GM21737 (cell line): ENCODE results near the gene SDC1.
"Not testable (repeated sequence)": the region's sequence is repeated elsewhere in the genome, so short reads cannot be mapped to it uniquely, and the experiment has no call there.

ENCODE experiments used
- ATAC-seq: cut with Tn5 transposase; IDR thresholded peaks from one replicate; pipeline ENCODE4 v1.9.1; 2021; ENCODE audit warnings: mild to moderate bottlenecking, moderate library complexity; ENCODE audit not compliant: unreplicated experiment

SDC1 gene

DNA sequence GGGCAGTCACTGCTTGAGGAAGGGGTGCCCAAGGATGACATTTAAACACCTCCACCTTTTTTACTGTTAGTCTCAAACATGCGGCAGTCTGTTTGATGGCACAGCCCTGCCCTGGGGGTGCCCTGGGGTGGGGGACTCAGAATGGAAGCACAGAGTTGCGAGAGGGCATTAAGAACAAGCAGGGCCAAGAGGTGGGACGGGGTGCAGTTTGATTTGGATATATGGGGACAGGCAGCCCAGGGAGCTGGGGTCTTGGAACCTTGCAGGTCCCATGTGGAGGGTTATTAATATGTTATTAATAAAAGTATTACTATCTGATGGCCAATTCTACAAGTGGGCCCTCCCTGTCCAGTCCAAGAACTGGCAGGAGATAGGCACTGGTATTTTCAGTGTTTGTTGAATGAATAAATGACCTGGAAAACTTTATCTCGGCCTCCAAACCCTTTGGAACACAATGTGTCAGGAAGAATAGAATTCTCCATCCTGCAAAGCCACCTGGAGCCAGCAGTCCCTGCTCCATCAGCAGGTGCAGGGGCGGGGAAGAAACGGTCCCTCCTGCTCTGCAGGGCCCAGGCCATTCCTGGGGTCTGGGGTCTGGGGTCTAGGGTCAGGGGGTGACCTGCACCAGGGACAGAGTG lies 25.2 kb downstream of the SDC1 start:
- ATAC-seq: no peak

DNA sequence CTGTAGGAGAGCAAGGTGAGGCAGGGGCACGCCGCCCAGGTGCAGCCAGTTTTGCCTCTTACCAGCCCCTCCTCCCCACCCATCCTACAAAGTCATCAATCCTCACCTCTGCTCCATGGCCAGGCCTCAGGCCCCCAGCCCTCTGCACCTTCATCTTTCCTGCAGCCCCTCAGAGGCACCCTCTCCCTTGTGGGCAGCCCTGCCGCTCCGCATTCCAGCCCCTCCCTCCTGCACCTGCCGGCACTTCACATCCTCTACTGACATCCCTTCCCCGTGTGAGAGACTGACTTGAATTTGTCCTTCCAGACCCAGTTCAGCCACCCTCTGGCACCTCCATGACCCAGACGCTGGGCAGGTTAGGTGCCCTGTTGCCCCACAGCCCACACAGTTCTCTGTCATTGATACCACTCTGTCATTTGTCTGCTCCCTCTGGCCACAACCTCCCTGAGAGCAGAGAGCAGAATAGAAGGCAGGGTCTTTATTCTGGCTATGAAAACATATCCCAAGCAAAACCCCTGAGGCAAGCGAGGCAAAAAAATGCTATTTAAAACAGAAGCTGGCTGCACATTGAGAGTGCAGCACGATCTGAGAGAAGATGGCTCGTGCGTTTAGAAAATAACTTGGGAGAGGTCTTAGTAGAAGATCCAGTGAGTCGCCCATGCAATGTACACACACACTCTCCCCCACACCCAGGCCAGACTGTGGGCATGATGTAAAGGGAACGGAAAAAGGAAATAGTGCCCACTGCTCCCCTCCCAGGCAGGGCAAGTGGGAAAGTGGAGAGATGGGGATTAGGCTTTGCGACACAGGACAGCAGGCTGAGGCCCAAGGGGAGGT lies 25.9 kb downstream of the SDC1 start:
- ATAC-seq: no peak

DNA sequence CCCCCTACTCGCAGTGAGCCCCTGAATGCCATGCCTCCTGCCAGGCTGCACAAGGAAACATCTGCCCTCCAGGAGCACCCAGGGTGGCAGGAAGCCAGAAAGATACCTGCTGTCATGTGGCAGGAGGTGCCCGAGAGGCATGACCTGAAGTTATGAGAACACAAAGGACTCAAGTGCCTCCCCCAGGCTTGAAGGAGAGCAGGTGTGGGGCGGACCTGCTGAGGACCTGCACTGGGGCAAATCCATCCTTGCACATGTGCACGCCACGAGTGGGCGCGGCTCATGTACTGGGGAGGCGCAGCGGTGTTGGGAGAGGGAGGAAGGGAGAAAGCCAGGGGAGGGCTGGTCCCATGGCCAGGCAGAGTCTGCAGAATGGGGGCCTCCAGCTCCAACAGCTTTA lies 26.9 kb downstream of the SDC1 start:
- ATAC-seq: no peak

DNA sequence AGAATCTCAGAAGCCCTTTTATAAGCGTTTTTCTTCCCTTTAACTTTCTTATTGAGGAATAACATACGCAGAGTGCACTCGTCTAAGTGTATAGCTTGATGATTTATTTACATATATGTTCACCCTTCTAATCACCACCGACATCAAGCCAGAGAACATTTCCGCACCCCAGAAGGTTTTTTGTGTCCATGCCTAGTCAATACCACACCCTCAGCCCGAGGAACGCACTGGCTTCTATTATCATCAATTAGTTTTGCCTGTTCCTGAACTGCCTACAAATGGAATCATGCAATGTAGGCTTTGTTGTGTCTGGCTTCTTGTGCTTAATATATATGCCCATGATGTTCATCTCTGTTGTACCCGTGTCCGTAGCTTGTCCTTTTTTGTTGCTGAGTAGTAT lies 27.7 kb downstream of the SDC1 start:
- no peak for ATAC-seq

DNA sequence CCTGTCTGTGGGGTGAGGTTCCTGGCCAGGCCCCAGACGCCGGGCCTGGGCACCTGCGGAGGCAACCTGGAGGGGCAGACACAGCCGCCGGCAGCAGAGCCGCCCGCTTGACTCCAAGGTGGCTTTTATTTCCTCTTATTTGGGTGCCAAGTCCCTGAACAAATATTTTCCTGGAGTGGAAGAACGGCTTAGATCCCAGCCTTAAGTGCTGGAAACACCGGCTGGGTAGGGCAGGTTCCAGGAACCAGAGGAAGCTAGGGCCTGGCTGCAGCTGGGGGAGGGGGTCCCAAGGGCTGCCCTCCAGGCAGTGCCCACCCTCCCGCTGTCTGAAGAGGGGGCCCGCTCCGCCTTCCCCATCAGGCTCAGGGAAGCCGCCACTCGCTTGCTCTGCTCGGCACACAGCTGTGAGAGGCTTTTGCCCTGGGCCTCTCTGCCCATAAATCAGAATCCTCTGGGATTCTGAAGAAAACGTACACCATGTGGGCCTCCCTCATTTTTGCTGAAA lies 28.2 kb downstream of the SDC1 start:
- no peak for ATAC-seq

DNA sequence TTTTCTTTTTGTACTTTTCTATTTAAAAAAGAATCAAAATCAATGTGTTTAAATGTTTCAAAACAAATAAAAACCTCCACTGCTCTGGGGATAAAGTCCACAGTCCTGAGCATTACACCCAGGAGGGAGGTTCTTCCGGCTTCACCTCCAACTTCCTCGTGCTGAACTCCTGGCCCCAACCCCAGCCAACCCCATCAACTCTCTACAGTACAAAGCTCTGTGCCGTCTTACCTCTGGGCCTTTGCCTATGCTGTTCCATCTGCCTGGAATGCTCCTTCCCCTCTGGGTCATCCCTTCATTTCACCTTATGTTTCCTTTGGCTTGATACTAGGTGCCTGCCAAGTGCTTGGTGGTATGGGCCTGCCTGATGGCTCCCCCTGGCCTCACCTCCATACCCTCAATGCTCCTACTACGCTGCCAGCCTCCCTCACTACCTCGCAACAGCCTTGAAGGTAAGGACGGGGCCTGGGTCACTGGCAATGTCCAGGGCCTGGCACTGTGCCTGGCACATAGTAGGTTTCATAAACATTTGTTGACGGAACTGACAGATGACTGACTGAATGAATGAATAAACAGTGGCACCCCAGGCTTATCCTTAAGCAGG lies 28.8 kb downstream of the SDC1 start:
- ATAC-seq: no peak

DNA sequence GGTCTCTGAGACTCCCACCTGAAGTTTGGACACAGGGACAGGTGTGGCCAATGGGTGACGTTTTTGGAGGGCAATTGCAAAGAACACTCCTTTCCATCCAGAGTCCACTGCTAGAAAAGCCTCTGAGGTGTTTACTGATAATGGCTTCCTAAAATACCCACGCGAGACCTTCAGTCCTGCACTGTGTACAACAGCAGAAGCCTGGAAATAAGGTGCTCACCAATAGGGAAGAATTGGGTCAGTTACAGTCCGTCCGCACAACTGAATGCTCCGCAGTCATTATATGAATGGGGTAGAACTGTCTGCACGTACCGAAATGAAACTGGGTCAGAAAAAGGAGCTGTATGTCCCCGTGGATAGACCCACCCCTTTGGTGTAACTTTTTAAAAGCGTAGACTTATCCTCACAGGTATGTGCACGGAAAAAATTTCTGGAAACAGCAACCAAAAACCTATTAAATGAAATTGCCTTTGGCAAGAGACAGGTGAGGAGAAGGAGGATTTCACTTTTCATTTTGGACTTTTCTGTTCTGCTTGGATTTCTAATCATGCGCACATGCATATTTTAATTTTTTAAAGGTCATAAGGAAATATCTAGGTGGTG lies 29.4 kb downstream of the SDC1 start:
- ATAC-seq: no peak

DNA sequence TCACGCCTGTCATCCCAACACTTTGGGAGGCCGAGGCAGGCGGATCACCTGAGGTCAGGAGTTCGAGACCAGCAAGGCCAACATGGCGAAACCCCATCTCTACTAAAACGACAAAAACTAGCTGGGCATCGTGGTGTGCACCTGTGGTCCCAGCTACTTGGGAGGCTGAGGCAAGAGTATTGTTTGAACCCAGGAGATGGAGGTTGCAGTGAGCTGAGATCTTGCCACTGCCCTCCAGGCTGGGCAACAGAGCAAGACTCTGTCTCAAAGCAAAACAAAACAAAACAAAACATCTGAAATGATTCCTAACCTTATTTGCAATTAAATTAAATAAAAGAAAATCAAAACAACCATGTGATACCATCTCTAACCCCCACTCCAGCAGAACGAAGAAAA lies 29.9 kb downstream of the SDC1 start:
- not testable (repeated sequence) for ATAC-seq

DNA sequence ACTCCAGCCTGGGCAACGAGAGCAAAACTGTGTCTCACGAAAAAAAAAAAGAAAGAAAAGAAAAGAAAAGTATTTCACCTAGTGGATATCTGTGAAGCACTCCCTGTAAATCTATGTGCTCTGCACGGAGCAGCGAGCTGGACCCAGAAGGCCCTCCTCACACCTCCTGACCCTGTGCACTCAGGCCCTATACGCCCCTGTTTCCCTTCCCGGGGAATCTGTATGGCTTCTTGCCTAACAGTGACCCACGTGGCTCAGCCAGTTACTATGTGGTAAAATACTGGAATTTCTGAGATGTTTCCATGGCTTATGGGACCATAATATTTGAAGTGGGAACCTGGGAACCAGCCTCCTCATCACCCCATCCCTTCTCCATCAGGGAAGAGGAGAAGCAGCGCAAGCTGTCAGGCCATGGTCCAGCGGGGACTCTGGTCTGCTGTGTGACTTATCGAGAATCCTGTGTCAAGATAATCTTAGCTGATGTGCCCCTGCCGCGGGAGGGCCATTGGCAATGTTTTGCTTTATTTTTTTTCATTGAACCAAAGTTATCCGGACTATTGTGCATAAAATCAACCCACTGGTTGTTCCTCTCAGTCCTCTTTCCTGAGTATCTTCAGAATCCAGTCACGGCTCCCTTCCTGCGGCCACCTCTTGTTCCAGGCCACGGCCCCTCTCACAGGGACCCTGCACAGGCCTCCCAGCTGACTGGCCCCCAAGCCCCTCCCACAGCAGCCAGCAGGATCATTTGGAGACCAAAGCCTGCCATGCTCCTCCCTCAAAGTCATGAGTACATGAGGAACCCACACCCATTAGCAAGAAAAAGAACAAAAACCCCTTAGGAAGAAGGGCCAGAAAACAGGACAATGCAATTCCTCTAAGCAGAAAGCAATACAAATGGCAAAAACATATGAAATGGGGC lies 30.6 kb downstream of the SDC1 start:
- ATAC-seq: no peak

DNA sequence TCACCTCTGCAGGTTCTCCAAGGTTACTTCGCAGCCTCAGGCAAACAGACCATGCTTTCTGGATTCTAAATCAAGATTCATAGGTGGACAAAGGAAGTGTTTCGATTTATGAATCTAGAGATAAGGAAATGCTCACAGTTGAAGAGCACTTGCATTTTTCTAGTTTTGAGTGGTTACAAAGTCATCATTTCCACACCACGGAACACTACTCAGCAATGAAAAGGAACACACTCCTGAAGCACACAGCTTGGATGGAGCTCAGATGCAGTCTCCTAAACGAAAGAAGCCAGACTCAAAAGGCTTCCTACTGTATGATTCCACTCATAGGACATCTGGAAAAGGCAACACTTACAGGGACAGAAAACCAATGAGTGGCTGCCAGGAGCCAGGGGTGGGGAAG lies 31.7 kb downstream of the SDC1 start:
- no peak for ATAC-seq

DNA sequence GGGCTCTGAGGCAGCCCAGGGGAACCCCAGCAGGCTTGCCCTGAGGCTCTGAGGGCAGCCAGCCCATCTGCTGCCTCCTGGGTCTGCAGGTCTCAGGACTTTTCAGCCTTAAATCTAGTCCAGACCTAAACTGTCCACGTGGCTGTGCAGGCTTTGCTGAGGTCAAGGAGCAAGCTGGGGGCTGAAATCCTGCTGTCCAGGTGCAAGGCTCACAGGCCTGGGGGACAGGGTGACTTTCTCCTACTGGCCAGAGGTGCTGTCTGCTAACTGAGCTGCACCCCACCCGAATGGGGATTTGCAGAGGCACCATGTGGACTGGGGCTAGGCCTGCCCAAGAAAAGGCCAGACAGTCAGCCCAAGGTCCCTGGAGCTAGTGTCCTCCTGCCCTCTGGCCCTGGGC lies 32.1 kb downstream of the SDC1 start:
- ATAC-seq: no peak

DNA sequence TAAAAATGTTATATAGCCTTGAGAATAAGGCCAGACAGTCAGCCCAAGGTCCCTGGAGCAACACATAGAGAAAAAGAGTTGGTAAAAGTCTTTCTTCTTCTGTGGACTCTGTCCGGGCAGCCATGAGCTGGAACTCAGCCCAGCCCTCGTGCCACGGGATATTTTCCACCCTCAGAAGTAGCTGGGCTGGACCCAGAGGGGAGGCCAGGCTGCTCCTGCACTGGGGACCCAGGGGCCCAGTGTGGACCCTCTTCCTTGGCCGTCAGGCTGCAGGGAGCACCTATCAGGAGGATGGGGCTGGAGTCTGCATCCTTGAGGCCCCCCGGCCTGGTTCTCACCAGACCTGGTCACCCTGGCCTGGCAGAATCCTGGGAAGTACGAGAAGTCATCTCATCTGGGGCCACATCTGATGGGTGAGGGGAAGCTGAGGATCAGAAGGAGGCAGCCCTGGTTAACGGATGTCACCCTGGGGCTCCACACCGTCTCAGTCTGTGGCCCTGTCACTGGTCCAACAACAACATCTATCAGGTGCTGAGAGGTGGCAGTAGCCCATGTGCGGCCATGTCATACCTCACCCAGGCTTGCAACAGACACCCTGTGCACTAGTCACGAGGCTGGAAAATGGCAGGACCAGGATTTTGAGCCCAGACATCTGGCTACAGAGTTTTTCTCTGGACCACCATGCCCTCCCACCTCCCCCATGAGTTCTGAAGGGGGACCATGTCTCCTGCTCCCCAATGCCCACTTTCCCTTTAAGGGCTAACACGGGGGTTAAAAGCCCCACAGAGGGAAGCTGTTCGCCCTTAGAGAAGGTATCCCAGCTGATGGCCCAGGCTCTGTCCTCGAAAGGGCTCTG lies 33.0 kb downstream of the SDC1 start:
- no peak for ATAC-seq

DNA sequence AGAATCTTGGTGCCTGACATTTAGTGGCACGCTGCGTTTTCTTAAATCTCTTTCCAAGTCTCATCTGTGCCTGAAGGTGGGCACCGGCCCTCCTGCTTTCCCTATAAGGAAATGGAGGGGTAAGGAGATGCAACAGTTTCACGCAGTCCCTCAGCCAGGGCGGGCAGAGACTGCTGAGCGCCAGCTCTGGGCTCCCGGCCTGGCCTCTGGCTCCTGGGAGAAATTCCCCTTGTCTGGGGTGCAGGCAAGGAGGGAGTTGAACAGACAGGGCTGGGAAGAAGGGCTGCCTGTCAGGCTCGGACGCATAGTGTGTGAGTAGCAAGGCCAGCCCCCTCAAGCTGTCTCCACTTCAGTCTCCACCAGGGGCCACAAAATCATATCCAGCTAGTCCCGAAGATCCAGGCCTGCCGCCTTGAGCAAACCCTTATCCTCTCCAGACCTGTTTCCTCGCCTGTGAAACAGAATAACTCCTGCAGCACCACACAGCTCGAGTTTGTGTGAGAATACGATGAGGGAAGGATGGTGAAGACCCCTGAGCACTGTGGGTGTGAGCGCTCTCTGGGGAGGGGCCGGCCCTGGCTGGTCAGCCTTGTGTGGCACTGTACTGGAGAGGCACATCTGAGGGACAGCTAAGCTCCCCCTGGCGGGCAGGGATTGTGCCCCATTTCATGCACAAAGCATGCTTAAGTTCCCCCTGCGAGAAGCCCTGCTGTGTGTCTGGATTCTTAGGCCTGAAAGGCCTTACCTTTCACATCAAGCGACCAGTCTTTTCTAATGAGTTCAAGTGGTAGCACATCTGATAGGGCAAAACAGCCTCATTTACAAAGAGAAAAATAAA lies 33.8 kb downstream of the SDC1 start:
- no peak for ATAC-seq

DNA sequence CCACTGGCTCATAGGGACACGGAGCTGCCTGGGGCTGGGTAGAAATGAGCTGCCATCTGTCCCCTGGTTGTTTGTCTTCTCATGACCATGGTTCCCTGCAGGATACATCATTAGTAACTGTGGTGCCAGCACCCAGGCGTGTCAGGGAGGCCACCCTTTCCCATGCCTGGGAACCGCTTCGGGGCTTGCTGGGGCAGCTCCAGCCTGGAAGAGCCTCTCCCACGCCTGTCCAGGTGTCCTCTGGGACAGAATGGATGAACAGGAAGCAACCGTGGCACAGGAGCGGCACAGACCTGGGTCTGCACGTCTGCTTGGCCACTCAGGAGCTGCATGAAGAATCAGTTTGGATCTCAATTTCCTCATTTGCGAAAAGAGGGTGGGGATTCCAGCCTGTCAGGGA lies 34.8 kb downstream of the SDC1 start:
- ATAC-seq: no peak

DNA sequence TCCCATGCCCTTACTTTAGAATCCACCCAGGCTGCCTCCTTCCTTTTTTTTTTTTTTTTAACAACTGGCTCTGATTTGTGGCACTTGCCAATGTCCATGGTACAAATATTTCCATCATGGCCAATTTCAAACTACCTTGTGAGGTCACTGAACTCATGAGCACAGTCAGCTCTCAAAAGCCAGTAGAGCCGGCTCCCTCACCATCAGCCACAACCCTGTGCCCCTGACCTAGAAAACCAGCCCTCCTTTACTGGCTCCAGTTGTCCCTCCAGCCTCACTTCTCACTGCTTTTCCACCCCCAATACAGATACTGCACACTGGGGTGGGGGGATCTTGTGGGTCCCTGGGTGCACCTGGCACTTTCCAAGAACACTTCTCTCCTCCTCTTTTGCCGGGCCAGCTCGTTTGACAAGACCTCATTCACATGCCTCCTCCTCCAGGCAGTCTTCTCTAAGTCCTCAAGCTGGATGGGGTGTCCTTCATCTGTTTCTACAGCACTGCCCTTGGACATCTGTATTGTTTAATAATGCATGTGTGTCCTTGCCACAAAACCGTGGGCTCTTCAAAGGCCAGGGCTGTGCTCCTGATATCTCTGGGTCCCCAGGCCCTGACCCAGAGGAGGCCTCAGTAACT lies 35.5 kb downstream of the SDC1 start:
- ATAC-seq: no peak

DNA sequence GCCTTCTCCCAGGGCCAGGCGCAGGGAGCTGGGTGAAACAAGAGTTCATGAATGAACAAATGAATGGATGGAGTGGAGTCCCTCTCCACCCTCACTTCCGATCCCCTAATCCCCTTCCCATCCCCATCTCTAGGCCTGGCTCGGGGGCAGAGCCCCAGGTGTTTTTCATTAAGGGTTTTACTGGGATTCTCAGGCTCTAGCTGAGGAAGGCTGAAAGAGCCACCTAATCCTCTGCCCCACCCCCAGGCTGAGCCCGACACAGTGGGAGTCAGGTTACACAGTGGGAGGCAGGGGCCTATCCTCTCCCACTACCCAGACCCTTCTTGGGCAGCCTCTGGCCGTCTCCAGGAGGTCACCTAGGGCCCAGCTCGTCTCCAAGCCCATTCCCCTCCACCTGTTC lies 36.1 kb downstream of the SDC1 start:
- no peak for ATAC-seq

DNA sequence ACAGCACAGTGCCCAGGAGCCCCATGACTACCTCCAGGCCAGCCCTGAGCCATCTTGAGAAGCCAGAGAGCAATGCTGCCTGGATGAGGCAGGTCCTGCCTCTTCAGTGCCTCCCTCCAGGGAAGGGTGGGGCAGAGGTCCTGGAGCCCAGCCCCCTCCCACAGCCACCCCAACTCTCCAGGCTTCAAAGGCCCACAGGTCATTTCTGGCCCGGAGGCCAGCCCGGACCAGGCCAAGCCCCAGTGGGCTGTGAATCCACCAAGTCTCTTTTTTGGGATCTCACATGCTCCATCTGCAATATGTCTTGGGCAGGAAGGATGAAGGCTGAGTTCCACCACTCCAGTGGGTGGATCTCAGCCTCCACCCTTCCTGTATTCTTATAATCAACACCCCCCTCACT lies 36.7 kb downstream of the SDC1 start:
- no peak for ATAC-seq

DNA sequence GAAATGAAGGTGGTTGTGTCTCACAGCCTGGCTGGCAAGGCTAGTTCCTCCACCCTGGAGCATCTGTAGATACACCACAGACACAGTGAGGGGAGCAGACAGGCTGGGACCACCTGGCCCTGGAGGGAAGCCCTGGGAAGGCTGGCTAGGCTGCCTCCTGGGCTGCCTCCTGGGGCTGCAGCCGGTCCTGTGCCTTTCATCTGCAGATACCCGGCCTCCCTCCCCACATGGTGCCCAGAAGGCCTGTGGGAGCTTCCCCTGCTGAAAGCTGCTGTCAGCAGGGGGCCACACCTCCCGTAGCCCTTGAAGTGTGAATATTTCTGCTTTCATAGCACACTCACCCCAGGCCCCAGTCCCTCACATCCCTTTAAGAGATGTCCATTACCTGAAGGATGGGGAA lies 37.6 kb downstream of the SDC1 start:
- no peak for ATAC-seq
